Retinal pigment epithelial cell (primary cell): ENCODE results near the gene ARHGEF11.

ENCODE experiments used
- DNase-seq: peaks from one replicate; pipeline ENCODE4 v3.0.0-alpha.2; 2010; ENCODE audit warnings: low read depth
- H3K4me3 ChIP-seq: 2 replicates; pipeline ENCODE4 v1.5.1; 2011; ENCODE audit warnings: mild to moderate bottlenecking, low read length, control low read depth, moderate library complexity
- CTCF ChIP-seq: conservative IDR thresholded peaks from 2 replicates; pipeline ENCODE4 v1.5.1; 2011; ENCODE audit warnings: low read depth, low read length, control low read depth, inconsistent platforms

ARHGEF11 gene

GRCh38 chr1:156959414-156959813 lies 86.1 kb downstream of the ARHGEF11 start:
- no peak overlapping the region for H3K4me3 ChIP-seq
- DNase-seq: no peak
- no peak for TF ChIP-seq CTCF

GRCh38 chr1:156958247-156958714 lies 87.3 kb downstream of the ARHGEF11 start:
- peak; percentile 14 for DNase-seq
- no peak overlapping the region for H3K4me3 ChIP-seq
- no peak for TF ChIP-seq CTCF

- no peak for TF ChIP-seq CTCF
- DNase-seq: no peak
- H3K4me3 ChIP-seq: no peak overlapping the region
These were observed 87.9 kb downstream of the ARHGEF11 start for GRCh38 chr1:156957634-156958033.

GRCh38 chr1:156956333-156956732 lies 89.2 kb downstream of the ARHGEF11 start:
- no peak for TF ChIP-seq CTCF
- H3K4me3 ChIP-seq: no peak overlapping the region

GRCh38 chr1:156953571-156953970 lies 92.0 kb downstream of the ARHGEF11 start:
- TF ChIP-seq CTCF: no peak
- no peak for DNase-seq

More at GRCh38 chr1:156956333-156956732, 89.2 kb downstream of the ARHGEF11 start:
- no peak for DNase-seq

GRCh38 chr1:156951371-156951770 lies 94.2 kb downstream of the ARHGEF11 start:
- TF ChIP-seq CTCF: no peak
- DNase-seq: no peak
- no peak overlapping the region for H3K4me3 ChIP-seq

More at GRCh38 chr1:156953571-156953970, 92.0 kb downstream of the ARHGEF11 start:
- H3K4me3 ChIP-seq: no peak overlapping the region

DNA sequence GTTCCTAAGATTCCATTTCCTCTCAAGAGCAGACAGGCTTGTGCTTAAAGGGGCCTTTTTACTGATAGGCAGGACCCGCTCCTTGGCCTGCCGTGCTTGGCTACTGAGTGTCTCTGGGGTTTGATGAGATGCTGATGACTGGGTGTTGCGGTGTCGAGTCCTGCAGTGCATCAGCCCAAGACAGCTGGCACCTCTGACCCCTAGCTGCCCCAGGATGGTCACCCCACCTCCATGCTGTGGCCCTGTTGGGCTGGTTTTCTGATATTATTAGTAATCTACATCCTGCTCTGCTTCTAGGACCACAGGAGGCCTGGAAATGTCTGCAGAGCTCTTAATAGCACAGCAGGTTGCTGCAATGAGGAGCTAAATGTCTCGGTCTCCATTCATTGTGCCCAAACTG lies 96.4 kb downstream of the ARHGEF11 start:
- H3K4me3 ChIP-seq: no peak overlapping the region
- no peak for TF ChIP-seq CTCF
- no peak for DNase-seq
